RPMI8226 (cell line): ENCODE data around the gene RAMACL.
A peak's percentile ranks its signal among the peaks of the same experiment; 100 is the strongest.
"Not testable (repeated sequence)": the region's sequence is repeated elsewhere in the genome, so short reads cannot be mapped to it uniquely, and the experiment has no call there.

ENCODE experiments used
- DNase-seq: peaks from one replicate; pipeline ENCODE4 v3.0.0-alpha.2; 2015

Gene RAMACL

GRCh38 chr6:166586424-166587156 lies at the start of gene RAMACL:
TSS of gene RAMACL (minus strand) at chr6:166586678. CDS start at chr6:166586477, 201 bp downstream.
- DNase-seq = peak; percentile 51

GRCh38 chr6:166635013-166635970 lies 48.8 kb upstream of the RAMACL start:
- DNase-seq = no peak

- DNase-seq = not testable (repeated sequence)
Observed at GRCh38 chr6:166634581-166634980, 48.1 kb upstream of the RAMACL start.

- DNase-seq = peak; percentile 86
Observed at GRCh38 chr6:166633732-166634535, 47.5 kb upstream of the RAMACL start.

- DNase-seq = no peak
Observed at GRCh38 chr6:166632731-166633130, 46.3 kb upstream of the RAMACL start.

GRCh38 chr6:166630462-166630861 lies 44.0 kb upstream of the RAMACL start:
- DNase-seq = no peak

GRCh38 chr6:166629628-166630027 lies 43.1 kb upstream of the RAMACL start:
- DNase-seq = no peak

GRCh38 chr6:166627875-166628801 lies 41.7 kb upstream of the RAMACL start:
- peak; percentile 64 for DNase-seq

- peak; percentile 98 for DNase-seq
Observed at GRCh38 chr6:166627033-166627874, 40.8 kb upstream of the RAMACL start, which contains the start of gene RPS6KA2. TSS of gene RPS6KA2 (minus strand) at chr6:166627251. CDS start at chr6:166627019, 232 bp downstream.

GRCh38 chr6:166626177-166627032 lies 39.9 kb upstream of the RAMACL start:
- DNase-seq = peak; percentile 71

GRCh38 chr6:166625356-166625755 lies 38.9 kb upstream of the RAMACL start:
- no peak for DNase-seq

- DNase-seq = peak; percentile 78
Observed at GRCh38 chr6:166624275-166624674, 37.8 kb upstream of the RAMACL start.

GRCh38 chr6:166623318-166623717 lies 36.8 kb upstream of the RAMACL start:
- DNase-seq = no peak

- DNase-seq = peak; percentile 83
Observed at GRCh38 chr6:166621114-166621540, 34.6 kb upstream of the RAMACL start.

GRCh38 chr6:166620478-166621113 lies 34.1 kb upstream of the RAMACL start:
- DNase-seq = peak; percentile 38

- peak; percentile 33 for DNase-seq
Observed at GRCh38 chr6:166619912-166620311, 33.4 kb upstream of the RAMACL start.

GRCh38 chr6:166618866-166619761 lies 32.6 kb upstream of the RAMACL start:
- DNase-seq = no peak

GRCh38 chr6:166618251-166618650 lies 31.8 kb upstream of the RAMACL start:
- DNase-seq = no peak
